ENCODE data around the gene MEOX2. TPM values are rescaled to one million over a fixed set of nuclear protein-coding genes. Genes with fewer than 3 reads are reported as not detected.

MEOX2 gene
- total and polyA plus RNA-seq, 2 of the 13 experiments (the other 11 are each of a cell fraction or from before 2014, with no cell fraction given) = not detected

DNA sequence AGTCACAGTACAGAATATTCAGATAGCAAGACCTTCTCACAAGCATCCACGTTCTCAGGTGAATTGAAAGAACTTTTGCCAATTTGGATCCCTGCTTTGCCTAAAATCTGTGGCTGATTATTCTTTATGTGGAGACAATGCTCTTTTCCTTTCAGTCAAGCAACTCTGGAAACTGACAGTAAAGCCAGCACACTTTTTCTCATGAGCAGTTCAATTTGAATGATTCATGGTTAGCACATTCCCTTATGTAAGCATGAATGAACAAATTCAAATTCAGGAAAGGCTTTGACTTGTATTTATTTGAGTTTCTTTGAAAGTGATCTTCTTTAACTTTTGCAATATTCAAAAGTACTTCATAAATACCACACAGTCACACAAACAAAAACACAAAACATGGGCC, 57.6 kb downstream of the MEOX2 start (continued):
- TF ChIP-seq, protein P1, sequence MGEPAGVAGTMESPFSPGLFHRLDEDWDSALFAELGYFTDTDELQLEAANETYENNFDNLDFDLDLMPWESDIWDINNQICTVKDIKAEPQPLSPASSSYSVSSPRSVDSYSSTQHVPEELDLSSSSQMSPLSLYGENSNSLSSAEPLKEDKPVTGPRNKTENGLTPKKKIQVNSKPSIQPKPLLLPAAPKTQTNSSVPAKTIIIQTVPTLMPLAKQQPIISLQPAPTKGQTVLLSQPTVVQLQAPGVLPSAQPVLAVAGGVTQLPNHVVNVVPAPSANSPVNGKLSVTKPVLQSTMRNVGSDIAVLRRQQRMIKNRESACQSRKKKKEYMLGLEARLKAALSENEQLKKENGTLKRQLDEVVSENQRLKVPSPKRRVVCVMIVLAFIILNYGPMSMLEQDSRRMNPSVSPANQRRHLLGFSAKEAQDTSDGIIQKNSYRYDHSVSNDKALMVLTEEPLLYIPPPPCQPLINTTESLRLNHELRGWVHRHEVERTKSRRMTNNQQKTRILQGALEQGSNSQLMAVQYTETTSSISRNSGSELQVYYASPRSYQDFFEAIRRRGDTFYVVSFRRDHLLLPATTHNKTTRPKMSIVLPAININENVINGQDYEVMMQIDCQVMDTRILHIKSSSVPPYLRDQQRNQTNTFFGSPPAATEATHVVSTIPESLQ (CRISPR knock-in tag; conservative IDR thresholded peaks at IDR 0.05) = no peak
- TF ChIP-seq TAF1 (CRISPR knock-in tag; IDR thresholded peaks at IDR 0.05) (no peak), MED1 (CRISPR knock-in tag; IDR thresholded peaks at IDR 0.05) (no peak), ZMYM2 (CRISPR knock-in tag; IDR thresholded peaks at IDR 0.05) (no peak), ZNF225 (CRISPR knock-in tag; IDR thresholded peaks at IDR 0.05) (no peak), NBN (conservative IDR thresholded peaks at IDR 0.05) (no peak), ZNF350 (CRISPR knock-in tag; IDR thresholded peaks at IDR 0.05; ENCODE audit: borderline replicate concordance, low read depth) (no peak), ZSCAN22 (CRISPR knock-in tag; IDR thresholded peaks at IDR 0.05) (no peak), RAD51 (IDR thresholded peaks at IDR 0.05; ENCODE audit: borderline replicate concordance) (no peak), U2AF2 (IDR thresholded peaks at IDR 0.05; ENCODE audit: low read depth, low read length) (no peak), ZNF10 (CRISPR knock-in tag; IDR thresholded peaks at IDR 0.05; ENCODE audit: borderline replicate concordance, low read depth) (no peak), ZNF543 (CRISPR knock-in tag; IDR thresholded peaks at IDR 0.05) (no peak)
- TF ChIP-seq, protein P2, sequence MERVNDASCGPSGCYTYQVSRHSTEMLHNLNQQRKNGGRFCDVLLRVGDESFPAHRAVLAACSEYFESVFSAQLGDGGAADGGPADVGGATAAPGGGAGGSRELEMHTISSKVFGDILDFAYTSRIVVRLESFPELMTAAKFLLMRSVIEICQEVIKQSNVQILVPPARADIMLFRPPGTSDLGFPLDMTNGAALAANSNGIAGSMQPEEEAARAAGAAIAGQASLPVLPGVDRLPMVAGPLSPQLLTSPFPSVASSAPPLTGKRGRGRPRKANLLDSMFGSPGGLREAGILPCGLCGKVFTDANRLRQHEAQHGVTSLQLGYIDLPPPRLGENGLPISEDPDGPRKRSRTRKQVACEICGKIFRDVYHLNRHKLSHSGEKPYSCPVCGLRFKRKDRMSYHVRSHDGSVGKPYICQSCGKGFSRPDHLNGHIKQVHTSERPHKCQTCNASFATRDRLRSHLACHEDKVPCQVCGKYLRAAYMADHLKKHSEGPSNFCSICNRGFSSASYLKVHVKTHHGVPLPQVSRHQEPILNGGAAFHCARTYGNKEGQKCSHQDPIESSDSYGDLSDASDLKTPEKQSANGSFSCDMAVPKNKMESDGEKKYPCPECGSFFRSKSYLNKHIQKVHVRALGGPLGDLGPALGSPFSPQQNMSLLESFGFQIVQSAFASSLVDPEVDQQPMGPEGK (CRISPR knock-in tag; IDR thresholded peaks at IDR 0.05) = no peak
